ENCODE measurements around the gene NRDE2.
A peak's percentile ranks its signal among the peaks of the same experiment; 100 is the strongest.
"Not testable (repeated sequence)": the region's sequence is repeated elsewhere in the genome, so short reads cannot be mapped to it uniquely, and the experiment has no call there.

Gene NRDE2

DNA sequence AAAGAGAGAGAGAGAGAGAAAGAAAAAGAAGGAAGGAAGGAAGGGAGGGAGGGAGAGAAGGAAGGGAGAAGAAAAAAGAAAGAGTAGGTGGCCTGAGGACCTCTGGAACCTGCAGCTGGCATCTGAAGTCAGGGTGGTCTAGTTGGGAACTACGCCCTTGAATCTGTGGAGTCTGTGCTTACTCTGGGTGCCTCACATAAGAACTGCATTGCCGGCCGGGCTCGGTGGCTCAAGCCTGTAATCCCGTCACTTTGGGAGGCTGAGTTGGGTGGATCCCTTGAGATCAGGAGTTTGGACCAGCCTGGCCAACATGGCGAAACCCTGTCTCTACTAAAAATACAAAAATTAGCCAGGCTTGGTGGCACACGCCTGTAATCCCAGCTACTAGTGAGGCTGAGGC lies 10.0 kb upstream of the NRDE2 start:
- no peak for DNase-seq (ENCODE audit: low spot score)

DNA sequence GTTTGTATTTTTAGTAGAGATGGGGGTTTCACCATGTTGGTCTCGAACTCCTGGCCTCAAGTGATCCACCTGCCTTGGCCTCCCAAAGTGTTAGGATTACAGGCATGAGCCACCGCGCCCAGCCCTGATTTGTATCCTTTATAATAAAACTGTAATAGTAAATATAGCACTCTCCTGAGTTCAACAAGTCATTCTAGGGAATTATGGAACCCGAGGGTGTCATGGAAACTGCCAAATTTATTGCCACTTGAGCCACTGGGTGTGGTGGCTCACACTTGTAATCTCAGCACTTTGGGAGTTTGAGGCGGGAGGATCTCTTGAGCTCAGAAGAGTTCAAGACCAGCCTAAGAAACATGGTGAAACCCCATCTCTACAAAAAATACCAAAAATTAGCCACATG lies 9.5 kb upstream of the NRDE2 start:
- DNase-seq (ENCODE audit: low spot score): not testable (repeated sequence)

DNA sequence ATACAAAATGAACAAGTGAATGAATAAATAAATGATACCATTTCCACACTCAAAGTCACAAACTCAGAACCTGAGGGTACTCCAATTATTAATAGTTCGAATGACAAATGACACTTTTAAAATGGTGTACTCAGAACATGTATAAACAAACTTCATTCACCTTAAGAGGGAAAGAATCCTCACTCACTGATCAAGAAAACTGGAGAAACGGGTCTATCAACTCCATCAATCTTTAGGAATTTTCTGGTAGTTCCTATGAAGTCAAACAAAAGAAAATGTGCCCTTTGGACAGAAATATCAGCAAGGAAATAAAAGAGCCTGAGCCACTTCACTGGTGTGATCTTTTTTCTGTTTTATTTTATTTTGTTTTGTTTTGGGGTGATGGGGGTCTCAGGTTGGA lies 5.2 kb upstream of the NRDE2 start:
- DNase-seq (ENCODE audit: low spot score): no peak

DNA sequence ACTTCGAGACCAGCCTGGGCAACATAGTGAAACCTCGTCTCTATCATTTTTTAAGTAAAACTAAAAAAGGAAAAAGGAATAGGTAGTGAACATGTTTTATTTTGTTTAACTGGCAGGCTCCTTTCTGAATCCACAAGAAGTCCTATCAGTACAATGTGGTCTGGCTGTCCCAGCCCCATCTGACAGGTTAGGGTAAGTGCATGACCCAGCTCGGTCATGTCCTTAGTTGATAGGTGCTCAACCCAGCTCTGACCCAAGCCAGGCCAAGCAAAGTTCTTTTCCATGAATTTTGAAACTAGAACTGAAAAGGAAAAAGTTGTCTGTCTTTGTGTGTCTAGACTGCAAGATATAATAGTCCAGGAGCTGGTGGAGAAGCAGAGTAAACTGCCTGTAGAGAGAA lies 4.7 kb upstream of the NRDE2 start:
- no peak for DNase-seq (ENCODE audit: low spot score)

DNA sequence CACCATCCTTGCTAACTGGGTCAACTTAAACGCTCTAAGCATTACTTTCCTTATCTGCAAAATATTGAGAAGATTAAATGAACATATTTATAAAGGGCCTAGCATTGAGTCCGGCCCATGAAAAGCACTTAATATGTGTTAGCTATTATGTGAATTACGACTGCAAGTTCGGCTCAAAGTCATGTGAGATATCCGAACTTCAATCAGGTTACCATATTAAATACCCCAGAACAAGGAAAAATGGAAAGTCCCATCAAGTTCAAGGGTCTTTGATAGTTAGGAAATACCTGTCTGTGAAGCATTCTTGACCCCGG lies 487 bp upstream of the NRDE2 start:
- DNase-seq (ENCODE audit: low spot score): no peak

DNA sequence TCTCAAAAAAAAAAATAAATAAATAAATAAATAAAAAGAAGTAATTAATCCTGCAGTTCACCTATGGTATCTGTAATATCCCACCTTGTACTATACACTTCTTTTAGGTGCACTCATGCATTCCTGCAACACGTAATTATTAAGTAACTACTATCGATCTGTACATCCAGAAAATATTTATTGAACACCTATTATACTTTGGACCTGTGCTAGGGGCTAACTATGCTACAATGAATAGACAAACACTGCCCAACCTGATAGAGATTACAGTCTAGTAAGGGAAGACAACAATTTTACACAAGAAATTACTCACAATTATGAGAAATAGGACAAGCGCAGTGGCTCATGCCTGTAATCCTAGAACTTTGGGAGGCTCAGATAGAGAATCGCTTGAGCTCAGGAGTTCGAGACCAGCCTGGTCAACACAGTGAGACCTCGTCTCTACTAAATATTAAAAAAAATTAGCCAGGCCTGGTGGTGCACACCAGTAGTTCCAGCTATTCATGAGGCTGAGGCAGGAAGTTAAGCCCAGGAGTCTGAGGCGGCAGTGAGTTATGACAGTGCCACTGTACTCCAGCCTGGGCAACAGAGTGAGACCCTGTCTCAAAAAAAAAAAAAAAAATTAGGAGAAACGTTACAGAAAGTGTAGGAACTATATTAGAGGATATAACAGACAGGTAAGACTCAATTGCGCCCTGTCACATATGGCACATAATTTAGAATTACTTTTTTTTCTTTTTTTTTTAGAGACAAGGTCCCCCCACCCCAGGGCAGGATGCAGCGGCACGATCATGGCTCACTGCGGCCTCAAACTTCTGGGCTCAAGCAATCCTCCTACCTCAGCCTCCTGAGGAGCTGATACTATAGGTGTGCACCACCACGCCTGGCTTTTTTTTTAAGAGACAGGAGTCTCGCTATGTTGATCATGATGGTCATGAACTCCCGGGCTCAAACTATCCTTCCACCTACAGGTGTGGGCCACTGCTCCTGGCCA lies 1.2 kb downstream of the NRDE2 start:
- DNase-seq (ENCODE audit: low spot score): no peak

DNA sequence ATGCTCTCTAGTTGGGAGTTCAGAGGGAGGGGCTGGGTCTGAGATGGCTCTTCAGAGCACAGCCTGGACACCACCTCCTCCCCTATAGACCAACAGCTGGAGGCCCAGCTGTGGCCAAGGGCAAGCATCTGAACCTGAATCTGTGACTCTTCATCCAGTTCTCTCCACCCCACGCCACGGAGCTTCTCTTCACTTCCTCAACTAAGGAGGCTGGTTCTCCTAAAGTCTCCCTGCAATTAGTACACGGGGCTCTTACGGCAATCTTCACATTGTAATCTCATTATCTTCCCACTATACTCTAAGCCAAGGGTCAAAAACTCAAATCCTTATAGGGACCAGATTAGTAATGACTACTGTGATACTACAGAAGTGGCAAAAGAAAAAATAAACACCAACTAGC lies 9.8 kb downstream of the NRDE2 start:
- no peak for DNase-seq (ENCODE audit: low spot score)

DNA sequence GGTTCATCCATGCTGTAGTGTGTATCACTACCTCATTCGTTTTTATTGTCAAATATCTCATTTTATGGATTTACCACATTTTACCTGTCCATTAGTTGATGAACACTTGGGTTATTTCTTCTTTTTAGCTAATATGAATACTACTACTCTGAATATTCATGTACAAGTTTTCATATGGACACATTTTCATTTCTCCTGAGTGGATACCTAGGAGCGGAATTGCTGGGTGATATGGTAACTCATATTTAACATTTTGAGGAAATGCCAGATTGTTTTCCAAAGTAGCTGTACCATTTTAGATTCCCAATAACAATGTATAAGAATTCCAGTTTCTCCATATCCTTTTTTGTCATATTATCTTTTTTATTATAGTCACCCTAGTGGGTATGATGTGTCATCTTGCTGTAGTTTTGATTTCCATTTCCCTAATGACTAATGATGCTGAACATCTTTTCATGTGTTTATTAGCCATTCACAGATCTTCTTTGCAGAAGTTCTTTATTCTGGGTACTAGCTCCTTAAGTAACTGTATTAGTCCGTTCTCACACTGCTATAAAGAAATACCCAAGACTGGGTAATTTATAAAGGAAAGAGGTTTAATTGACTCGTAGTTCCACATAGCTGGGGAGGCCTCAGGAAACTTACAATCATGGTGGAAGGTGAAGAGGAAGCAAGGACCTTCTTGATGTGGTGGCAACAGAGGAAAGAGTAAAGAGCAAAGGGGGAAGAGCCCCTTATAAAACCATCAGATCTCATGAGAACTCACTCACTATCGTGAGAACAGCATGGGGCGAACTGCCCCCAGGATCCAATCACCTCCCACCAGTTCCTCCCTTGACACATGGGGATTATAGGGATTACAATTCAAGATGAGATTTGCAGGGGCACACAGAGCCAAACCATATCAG lies 11.9 kb downstream of the NRDE2 start:
- no peak for DNase-seq (ENCODE audit: low spot score)

DNA sequence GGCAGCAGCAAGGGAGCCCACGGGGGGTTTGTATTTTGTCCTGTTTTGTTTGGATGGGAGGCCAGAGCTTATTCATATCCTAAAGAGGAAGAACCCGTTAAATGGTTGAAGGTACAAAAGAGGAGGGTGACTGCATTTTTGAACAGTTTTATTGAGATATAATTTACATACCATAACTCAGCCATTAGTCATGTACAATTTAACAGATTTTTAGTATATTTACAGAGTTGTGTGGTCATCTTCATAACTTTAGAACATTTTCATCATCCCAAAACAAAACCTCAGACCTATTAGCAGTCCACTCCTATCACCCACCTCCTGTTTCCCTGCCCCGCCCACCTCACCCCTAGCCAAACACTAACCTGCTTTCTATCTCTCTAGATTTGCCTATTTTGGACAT lies 12.6 kb downstream of the NRDE2 start:
- DNase-seq (ENCODE audit: low spot score): no peak

DNA sequence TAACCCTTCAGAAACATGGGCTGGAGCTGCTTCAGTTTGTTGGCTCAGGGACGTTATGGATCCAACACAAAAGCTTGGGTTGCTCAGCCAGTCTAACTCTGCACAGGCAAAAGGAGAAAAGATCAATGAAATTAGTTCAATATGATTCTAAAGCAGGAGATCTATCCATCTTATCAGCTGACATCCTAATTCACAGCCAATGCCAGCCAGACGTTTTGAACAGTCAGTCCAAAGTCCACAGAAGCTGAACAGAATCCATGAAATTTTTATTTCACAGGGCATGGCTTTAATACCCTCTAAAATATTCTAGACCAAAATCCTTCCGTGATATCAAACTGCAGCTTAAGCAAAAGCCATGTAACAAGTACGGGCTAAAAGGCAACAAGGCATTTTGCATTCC lies 13.7 kb downstream of the NRDE2 start:
- no peak for DNase-seq (ENCODE audit: low spot score)

DNA sequence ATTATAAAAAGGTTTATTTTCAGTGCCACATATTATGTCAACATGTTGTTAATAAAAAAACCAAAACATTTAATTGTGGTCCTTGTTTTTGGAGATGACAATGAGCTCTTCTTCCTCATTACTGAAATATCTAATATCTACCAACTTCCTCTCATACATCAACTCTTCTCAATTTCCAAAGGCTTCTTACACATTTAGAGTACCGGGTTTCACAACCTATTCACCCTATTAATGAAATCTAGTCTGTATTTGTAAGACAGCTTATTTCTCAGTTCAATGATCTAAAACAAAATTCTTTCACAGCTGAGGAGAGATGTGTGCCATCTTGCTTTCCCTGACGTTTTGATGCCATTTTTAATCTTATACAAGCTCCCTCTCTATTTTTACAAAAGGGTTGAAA lies 14.5 kb downstream of the NRDE2 start:
- DNase-seq (ENCODE audit: low spot score): no peak

DNA sequence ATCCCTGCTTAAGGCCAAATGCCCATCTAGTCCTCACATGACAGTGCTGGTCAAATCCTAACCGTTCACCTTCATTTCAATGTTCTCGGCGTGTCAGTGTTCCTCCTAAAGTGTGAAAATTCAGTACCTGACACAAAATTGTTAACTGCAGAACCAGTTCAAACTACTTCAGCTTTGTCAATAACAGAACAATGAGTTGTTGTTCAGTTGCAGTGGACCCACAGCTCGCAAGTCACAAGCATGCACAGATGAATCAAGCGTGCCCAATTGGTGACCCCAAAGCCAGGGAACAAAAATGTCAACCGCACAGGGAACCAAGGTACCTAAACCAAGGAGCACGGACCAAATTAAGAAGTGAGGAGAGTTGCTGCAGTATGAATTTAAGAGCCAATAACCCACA lies 23.2 kb downstream of the NRDE2 start:
- peak; percentile 37 for DNase-seq (ENCODE audit: low spot score)

DNA sequence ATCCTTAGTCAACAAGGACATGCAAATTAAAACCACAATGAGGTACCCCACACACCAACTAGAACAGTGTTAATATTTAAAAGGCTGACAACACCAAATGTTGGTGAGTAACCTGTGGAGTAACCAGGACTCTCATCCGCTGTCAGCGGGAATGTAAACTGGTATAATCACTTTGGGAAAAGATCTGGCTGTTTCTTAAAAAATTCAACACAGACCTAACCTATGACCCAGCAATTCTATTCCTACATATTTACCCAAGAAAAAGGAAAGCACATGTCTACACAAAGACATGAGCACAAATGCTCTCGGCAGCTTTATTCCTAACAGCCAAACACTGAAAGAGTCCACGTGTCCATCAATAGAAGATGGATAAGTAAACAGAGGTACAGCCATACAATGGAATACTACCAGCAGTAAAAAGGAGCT lies 26.6 kb downstream of the NRDE2 start:
- no peak for DNase-seq (ENCODE audit: low spot score)

DNA sequence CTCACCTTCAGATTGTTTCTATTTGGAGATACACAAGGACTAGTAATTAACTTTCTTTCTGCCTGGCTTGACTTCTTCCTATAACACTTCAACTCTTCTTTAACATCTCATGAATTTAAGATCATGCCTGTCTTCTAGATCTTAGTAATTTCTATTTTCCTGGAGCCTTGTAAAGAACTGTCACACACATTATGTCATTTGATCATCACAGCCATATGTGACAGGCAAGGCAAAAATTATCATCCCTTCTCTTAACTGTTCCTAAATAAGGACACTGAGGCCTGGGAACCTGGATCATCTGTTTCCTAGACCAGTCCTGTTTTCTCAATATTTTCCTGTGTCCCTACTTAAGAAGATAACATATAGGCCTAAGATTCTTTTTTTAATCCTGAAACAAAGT lies 27.2 kb downstream of the NRDE2 start:
- DNase-seq (ENCODE audit: low spot score): no peak

DNA sequence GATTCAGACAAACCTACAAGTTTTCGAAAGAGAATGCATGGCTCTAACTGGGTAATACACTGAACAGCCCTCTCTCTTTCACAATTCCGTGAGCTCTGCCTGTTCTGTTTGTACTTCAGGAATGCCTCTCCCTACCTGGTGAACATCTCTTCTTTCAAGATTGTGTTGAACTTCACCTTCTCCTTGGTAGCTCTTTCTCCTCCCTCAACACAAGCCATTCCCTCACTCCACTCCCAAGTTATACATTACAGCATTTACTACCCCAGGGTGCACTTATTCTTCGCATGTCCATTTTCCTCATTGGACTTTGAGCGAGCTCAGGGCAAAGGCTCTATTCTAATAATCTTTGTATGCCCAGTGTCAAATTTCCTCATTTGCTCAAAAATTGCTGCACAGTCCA lies 28.3 kb downstream of the NRDE2 start:
- DNase-seq (ENCODE audit: low spot score): no peak

DNA sequence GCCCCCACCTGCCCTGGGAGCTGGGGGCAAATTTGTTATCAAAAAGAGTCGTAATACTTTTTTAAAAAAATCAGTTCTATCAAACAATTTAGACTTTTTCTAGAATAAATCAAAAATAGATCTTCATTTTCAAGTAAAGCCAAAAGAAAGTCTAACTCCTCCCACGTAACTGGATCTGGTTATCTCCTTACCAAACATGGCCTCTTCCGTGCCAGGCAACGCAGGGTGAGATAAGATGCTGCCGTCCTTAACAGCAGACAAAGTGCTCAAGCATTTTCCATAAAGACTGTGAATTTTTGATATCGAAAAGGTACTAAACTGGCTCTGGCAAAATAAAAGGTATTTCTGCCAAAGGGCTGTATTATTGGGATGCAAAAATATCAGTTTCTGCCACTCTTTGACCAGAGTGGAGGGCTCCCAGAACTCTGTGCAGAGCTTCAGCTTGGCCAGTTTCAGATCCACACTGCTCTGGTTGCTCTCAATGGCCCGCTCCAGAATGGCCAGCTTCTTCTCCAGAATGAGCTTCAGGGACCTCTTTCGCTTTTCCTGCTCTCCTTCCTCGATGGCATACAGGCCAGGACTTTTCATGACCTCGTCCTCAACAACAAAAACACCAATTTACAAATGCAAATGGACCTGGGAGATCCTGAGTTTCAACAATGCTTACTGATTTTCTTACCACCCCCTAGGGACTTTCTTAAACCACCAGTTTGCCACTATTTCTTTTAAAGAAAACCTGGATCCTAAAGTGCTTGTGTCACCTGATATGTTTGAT lies 29.0 kb downstream of the NRDE2 start:
- no peak for DNase-seq (ENCODE audit: low spot score)

DNA sequence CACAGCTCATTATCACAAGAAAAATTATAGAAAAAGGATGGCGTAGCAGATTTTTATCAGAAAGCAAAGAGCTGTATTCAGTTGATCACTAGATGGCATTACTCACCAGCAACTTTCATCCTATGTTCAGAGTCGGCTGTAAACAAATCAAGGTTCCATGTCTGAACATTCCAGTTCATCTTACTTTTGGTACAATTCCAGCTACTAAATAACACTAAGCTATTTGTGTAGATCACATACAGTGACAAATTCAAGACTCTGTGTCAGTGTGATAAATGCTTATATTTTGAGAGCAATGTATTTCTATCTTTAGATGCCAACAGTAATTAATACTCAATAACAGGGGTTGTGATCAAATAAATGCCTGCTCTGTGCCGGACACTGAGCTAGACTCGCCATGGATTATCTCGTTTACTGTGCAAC lies 30.1 kb downstream of the NRDE2 start:
- DNase-seq (ENCODE audit: low spot score): peak; percentile 86

DNA sequence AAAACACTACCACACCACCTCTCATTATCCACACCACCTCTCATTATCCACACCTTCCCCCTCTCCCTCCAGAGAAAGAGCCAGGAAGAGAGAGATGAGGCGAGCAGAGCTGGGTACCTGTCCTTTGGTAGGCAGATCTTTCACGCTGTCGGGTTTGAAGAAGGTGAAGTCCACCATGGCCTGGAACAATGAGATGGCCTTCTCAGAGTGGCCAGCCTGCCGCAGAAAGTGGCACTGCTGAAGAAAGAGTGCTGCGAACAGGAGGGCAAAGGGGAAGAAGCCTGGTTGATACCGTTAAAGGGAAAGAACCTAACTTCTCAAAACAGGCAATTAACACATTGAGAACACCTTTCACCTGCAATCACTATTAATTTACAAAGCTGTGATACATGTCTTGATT lies 30.6 kb downstream of the NRDE2 start:
- no peak for DNase-seq (ENCODE audit: low spot score)

DNA sequence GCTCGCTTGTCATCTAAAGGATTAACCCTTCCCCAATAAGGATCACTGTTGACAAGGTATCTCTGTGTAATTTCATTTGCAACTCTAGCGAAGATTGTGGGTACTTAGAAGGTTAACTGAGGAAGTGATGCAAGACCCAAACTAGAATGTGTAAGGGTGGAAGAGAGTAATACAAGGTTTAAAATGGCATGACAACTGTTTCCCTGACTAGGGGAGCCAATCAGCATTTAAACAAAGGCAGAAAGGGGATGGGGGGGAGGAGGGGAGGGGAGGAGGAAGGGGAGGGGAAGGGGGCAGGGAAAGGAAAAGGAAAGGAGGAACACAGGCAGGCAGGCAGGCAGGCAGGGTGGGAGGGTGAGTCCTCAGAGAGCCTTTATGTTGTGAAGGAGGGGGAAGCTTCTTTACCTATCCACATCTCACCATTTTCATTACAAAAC lies 31.1 kb downstream of the NRDE2 start:
- no peak for DNase-seq (ENCODE audit: low spot score)

DNA sequence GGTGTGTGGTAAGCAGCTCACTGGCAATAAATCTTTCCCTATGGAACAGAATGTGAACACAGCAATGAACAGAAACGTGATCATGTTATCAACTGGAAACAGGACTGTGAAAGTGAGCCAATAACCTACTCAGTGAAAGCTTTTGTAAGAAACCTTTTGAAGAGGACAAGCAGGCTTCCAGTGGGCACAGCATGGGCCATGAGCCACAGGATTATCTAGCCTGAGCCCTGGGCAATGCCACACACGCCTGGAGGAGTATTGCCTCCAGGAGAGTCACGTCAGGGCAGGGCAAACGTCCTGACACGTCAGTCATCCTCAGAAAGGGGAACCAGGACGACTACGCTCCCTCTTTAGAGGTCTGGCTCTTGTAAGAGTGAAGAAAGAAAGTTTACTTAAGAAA lies 32.3 kb downstream of the NRDE2 start:
- DNase-seq (ENCODE audit: low spot score): no peak

DNA sequence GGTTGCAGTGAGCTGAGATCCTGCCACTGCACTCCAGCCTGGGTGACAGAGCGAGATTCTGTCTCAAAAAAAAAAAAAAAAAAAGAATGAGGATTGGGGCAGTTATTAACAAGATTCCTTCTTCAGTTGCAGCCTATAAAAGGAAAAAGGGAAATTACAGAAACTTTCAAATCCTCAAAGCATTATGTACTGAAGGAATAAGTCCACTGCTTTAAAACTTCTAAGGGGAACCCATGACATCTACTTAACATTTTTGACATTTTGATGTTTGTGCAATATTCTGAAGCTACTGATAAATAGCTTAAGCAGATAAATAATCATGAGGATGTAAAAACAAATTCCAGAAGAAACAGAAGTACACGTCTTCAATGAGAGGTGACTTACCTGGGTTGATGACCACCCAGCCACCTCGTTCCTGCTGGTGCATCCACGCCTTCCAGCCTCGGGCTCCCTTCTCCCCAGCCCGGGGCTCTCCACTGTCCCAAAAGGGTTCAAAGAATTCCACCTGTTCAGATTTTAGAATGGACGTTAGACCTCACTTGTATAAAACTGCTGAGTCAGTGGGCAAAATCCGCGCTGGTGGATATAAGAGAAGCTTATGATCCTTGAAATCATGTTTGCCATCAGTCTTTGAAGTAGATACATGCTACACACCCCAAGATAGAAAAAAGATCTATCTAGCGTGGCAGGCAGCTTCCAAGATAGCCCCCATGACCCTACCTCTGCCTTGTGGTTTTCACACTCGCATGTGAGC lies 33.7 kb downstream of the NRDE2 start:
- DNase-seq (ENCODE audit: low spot score): no peak

DNA sequence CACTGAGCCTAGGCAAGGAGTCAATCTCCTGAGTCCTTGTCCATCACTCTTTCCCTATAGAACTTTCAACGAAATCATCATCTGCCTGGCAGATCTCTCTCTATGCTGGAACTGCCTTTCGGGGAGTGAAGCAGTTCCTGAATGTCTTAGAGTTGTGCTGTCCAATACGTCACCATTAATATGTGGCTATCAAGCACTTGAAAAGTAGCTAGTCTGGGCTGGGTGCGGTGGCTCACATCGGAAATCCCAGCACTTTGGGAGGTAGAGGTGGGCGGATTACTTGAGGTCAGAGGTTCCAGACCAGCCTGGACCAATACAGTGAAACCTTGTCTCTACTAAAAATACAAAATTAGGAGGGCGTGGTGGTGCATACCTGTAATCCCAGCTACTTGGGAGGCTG lies 35.1 kb downstream of the NRDE2 start:
- DNase-seq (ENCODE audit: low spot score): no peak

Measured in Ammon's horn (tissue), 1 donor.